ENCODE measurements around the gene ATP1B4.

DNA sequence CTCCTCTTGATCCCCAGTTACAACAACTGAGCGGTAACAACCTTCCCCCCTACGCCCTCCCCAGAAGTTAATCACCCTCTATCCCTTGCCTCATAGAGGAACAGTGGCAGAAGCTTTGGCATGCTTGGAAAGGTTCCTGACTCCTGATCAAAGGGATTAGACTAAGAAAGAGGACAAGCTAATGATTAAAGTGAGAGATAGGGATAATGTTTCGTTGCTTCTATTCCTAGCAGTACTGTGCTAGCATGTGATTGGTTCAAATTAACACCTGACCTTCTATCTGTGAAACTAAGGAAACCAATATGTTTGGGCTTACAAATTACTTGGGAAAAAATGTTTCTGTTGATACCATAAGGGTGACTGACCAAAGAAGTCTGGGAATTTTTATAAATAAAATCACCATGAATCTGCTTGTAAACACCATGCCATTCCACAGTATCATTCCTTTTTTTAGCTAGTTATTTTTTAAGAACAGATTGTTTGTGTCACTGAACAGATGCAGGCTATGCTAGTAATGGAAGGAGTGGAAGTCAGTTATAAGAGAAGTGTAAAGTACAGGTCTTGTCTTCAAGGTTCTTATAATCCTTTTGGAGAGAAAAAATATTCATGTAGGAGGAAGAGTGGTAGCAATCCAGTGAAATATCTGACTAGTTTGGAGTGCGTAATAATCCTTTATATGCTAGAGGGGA, 11.3 kb upstream of the ATP1B4 start:
- TF ChIP-seq, protein P1, sequence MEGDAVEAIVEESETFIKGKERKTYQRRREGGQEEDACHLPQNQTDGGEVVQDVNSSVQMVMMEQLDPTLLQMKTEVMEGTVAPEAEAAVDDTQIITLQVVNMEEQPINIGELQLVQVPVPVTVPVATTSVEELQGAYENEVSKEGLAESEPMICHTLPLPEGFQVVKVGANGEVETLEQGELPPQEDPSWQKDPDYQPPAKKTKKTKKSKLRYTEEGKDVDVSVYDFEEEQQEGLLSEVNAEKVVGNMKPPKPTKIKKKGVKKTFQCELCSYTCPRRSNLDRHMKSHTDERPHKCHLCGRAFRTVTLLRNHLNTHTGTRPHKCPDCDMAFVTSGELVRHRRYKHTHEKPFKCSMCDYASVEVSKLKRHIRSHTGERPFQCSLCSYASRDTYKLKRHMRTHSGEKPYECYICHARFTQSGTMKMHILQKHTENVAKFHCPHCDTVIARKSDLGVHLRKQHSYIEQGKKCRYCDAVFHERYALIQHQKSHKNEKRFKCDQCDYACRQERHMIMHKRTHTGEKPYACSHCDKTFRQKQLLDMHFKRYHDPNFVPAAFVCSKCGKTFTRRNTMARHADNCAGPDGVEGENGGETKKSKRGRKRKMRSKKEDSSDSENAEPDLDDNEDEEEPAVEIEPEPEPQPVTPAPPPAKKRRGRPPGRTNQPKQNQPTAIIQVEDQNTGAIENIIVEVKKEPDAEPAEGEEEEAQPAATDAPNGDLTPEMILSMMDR (IDR thresholded peaks at IDR 0.05; ENCODE audit: low read depth, low read length, poor library complexity, severe bottlenecking) = no peak
- no peak for TF ChIP-seq EZH2phosphoT487 (IDR thresholded peaks at IDR 0.05; ENCODE audit: borderline replicate concordance, low read length)

Data from DOHH2 (cell line).